ENCODE data around the gene CCDC91.
"Not testable (repeated sequence)": the region's sequence is repeated elsewhere in the genome, so short reads cannot be mapped to it uniquely, and the experiment has no call there.

CCDC91 gene

GRCh38 chr12:28234444-28234843, 44.2 kb downstream of the CCDC91 start:
- DNase-seq = no peak

- DNase-seq = no peak
Observed at GRCh38 chr12:28235015-28235414, 44.8 kb downstream of the CCDC91 start.

GRCh38 chr12:28235985-28236384, 45.7 kb downstream of the CCDC91 start:
- DNase-seq = no peak

GRCh38 chr12:28237423-28237822, 47.2 kb downstream of the CCDC91 start:
- DNase-seq = no peak

GRCh38 chr12:28239918-28240317, 49.7 kb downstream of the CCDC91 start:
- no peak for DNase-seq

- no peak for DNase-seq
Observed at GRCh38 chr12:28240853-28241252, 50.6 kb downstream of the CCDC91 start.

GRCh38 chr12:28242129-28242495, 51.9 kb downstream of the CCDC91 start:
- no peak for DNase-seq

GRCh38 chr12:28242496-28243309, 52.4 kb downstream of the CCDC91 start:
- DNase-seq = peak; percentile 3

- no peak for DNase-seq
Observed at GRCh38 chr12:28243310-28243633, 53.0 kb downstream of the CCDC91 start.

- no peak for DNase-seq
Observed at GRCh38 chr12:28247806-28248205, 57.5 kb downstream of the CCDC91 start.

GRCh38 chr12:28248555-28249145, 58.4 kb downstream of the CCDC91 start:
- no peak for DNase-seq

- no peak for DNase-seq
Observed at GRCh38 chr12:28253161-28253641, 62.9 kb downstream of the CCDC91 start.

- DNase-seq = no peak
Observed at GRCh38 chr12:28257411-28257810, 67.2 kb downstream of the CCDC91 start.

- DNase-seq = no peak
Observed at GRCh38 chr12:28258998-28259397, 68.7 kb downstream of the CCDC91 start.

GRCh38 chr12:28265435-28266042, 75.3 kb downstream of the CCDC91 start:
- DNase-seq = no peak

- DNase-seq = not testable (repeated sequence)
Observed at GRCh38 chr12:28267920-28268607, 77.8 kb downstream of the CCDC91 start.

GRCh38 chr12:28268608-28269229, 78.5 kb downstream of the CCDC91 start:
- no peak for DNase-seq

- DNase-seq = no peak
Observed at GRCh38 chr12:28269851-28270250, 79.6 kb downstream of the CCDC91 start.

- DNase-seq = no peak
Observed at GRCh38 chr12:28278499-28278898, 88.2 kb downstream of the CCDC91 start.

GRCh38 chr12:28278960-28279359, 88.7 kb downstream of the CCDC91 start:
- no peak for DNase-seq

GRCh38 chr12:28286352-28286751, 96.1 kb downstream of the CCDC91 start:
- DNase-seq = no peak

- DNase-seq = no peak
Observed at GRCh38 chr12:28290262-28290661, 100.0 kb downstream of the CCDC91 start.

- no peak for DNase-seq
Observed at GRCh38 chr12:28292699-28293098, 102.4 kb downstream of the CCDC91 start.

All from retina (tissue), 1 donor.